NCI-H82 treated with DMSO at 0.1 percent for 48 hours (cell line): ENCODE results near the gene LRRC27.
"Not testable (repeated sequence)": the region's sequence is repeated elsewhere in the genome, so short reads cannot be mapped to it uniquely, and the experiment has no call there.

ENCODE experiments used
- DNase-seq: peaks from one replicate; lab custom pipeline; 2025; ENCODE audit not compliant: unreplicated experiment; lab: John Stamatoyannopoulos, UW

Gene LRRC27

DNA sequence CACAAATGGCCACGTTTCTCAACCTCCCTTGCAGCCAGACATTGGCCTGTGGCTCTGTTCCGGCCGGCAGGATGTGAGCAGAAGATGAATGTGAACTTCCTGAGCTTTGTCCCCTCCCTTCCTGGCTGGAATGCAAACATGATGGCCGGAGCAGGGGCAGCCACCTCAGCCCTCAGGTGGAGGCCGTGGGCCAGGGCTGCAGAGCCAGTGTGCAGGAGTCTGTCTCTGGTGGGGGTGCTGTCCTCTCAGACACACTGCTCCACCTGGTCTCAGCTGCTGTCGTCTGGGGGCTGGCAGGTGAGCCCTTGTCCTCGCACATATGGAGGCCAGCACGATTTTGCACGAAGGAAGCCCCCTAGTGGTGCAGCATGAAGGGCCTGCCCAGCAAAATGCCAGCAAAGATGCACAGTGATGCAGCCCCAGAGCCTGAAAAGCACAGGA, 39.7 kb downstream of the LRRC27 start:
- no peak for DNase-seq

DNA sequence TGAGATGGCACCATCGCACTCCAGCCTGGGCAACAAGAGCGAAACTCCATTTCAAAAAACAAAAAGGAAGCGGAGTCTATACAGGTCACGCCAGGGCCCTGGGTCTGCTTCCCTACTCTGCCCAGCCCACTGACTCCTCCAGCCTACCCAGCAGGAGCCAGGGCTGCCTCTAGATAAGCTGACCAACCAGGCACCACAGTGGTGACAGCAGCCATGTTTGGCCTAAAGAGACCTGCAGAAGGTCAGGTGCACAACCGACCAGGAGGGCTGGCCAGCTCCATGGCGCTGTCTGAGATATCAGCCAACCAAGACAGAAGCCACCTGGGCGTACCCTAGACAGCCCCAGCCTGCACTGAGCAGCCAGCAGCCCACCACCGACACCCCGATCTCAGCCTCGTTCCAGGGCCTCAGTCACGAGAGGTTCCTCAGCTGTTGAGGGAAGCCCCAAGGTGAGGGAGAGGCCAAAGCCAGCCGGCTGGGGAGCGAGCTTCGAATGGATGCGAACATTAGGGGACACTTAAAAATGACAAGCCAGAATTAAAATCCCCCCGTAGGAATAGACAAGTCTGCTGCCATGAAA, 40.6 kb downstream of the LRRC27 start:
- DNase-seq = no peak

DNA sequence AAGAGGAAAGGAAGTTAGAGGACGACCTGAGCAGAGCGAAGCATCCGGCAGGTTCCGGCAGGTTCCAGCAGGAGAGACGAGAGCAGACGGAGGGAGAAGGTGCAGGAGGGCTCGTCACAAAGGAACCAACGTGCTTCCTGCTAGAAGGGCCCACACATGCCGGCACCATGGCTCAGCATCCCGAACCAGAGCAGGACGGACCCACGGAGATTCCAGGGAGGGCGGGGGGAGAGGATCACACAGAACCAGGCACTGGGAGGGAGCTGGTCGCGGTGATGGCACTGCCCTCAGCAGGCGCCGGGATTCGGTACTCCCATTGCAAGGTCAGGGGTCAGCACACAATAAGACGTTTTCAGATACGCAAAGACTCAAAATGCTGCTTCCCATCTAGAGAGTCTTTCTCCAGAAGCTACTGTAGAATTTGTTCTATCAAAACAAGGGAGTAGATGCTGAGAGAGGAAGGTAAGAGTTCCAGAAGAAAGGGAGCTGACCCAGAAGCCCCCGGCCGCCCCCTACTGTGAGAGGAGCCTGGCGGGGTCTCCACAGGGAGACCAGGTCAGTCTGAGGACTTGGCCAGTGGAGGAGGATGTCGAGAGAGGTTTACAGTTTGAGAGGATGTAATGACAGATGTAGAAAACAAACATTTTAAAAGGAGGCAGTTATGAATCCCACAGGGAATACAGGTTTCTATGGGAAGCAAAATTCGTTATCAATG, 41.4 kb downstream of the LRRC27 start:
- DNase-seq = no peak

DNA sequence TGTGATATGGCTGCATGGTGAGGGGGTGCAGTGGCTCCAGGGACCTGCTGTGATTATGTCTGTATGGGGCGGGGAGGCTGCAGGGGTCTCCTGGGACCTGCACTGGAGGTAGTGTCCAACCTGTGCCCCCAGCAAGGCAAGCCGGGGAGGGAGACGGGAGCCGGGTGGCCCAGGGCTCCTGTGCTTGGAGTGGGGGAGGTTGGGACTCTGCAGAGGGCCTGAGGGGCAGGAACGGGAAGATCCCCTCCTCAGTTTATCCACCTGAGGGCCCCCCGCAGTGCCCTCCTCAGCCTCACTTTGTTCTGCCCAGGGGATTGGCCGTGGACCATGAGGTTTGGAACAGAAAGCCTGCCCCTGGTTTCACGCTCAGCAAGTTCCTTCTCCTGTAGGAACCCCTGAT, 42.2 kb downstream of the LRRC27 start:
- DNase-seq = no peak

DNA sequence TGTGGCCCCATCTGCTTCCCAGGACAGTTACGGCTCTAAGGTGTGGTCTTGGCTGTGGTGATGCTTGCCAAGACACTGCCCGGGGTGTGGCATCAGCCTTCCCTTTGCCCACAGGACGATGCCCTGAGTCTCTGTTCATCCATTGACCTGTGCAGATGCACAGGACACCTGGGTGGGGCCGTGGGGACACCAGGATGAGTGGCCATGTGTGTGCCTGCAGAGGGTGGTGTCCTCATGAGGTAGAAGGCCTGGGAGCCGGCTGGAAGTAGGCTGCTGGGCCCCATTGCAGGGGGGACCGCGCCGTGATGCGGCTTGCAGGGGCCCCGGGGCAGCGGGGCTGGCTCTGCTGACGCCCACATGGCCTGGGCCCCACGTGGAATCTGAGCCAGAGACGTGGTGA, 42.6 kb downstream of the LRRC27 start:
- DNase-seq = no peak

DNA sequence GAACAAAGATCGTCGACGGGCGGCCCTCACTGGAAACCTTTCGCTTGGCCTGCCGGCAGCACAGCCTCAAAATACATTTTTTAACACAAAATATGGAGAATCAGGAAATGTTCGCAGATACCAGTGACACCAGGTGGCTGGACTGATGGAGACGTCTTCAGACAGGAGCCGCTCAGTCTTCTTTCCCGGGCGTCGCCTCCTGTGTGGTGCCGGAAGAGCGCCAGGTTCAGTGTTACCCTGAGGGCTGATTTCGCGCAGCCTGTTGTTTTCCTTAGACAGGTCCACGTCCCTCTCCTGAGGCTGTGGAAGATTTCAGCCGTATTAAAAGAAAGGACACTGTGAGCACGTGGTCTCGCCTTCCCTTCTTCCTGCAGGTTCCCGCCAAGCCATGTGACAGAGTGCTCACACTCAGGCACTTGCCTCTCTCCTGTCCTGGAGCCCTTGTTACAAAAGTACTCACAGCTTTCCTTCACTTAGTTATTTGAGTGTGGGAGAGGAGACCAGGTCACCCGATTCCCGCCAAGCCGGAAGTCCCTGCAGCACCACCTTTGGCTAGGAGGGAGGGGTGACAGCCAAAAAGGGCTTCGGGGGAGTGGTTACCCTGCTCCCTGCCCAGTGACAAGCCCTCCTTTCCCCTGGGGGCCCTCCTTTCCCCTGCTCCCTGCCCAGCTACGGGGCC, 43.3 kb downstream of the LRRC27 start:
- no peak for DNase-seq

DNA sequence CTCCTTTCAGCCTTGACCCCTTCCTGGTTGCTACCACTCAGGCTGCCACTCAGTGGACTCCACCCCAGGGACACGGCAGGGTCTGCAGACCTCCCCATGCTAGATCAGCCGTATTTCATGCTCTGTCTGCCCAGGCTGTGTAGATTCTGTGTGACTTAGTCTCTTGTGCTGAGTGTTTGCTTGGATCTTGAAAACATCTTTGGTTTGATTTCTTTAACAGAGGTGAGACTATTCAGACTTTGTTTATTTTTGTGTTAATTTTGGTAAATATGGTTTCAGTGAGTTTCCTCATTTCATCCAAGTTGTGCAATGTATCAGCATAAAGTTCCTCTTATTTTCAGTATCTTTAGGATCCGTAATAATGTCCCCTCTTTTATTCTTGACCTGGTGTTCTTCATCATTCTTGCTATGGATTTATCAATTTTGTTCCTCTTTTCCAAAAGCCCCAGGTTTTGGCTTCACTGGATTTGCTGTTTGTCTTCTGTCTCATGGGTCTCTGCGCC, 43.9 kb downstream of the LRRC27 start:
- no peak for DNase-seq

DNA sequence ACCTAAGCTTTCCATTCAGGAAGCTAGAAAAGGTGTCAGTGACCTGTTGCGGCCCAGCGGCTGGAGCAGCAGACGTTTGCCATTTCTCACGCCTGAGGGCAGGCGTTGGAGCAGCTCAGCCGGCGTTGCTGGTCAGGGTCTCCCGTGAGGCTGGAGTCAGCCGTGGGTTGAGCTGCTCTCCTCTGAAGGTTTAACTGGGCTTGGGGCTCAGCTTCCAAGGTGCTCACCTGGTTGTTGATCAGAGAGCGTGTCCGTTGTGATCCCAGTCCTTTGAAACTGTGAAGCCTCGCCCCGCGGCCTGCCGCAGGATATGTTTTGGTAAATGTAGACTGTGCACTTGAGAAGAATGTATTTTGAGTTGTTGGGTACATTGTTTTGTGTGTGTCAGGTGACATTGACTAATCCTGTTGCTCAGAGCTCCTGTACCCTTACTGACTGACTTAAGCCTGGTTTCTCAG, 44.4 kb downstream of the LRRC27 start:
- no peak for DNase-seq

DNA sequence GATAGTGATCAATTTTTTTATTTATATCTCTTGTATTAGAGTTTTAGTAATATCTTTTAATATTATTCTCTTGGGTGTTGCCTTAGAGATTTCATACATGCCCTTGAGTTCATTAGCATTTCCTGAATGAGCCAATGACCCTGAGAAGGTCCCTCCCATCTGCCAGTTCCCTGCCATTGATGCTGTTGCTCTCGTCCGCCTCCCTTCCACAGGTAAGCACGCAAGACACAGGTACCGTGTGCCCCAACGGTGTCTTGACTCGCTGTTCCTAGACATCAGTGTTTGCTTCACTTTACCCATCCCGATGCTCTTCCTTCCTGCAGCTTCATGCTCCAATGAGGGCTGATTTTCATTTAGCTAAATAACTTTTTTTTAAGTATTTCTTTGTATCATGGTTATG, 45.3 kb downstream of the LRRC27 start:
- DNase-seq = no peak

DNA sequence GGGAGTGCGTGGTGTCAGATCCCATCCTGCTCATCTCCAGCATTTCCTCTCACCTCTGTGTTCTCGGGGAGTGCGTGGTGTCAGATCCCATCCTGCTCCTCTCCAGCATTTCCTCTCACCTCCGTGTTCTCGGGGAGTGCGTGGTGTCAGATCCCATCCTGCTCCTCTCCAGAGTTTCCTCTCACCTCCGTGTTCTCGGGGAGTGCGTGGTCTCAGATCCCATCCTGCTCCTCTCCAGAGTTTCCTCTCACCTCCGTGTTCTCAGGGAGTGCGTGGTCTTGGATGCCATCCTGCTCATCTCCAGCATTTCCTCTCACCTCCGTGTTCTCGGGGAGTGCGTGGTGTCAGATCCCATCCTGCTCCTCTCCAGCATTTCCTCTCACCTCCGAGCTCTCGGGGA, 47.0 kb downstream of the LRRC27 start:
- DNase-seq = not testable (repeated sequence)

DNA sequence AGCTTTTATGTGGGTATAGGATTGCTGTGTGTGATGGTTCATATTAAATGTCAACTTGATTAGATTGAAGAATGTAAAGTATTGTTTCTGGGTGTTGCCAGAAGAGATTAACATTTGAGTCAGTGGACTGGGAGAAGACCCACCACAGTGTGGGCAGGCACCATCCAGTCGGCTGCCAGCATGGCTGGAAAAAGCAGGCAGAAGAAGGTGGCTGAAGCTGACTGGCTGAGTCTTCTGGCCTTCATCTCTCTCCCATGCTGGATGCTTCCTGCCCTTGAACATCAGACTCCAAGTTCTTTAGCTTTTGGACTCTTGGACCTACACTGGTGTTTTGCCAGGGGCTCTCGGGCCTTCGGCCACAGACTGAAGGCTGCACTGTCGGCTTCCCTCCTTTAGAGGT, 49.0 kb downstream of the LRRC27 start:
- DNase-seq = not testable (repeated sequence)

DNA sequence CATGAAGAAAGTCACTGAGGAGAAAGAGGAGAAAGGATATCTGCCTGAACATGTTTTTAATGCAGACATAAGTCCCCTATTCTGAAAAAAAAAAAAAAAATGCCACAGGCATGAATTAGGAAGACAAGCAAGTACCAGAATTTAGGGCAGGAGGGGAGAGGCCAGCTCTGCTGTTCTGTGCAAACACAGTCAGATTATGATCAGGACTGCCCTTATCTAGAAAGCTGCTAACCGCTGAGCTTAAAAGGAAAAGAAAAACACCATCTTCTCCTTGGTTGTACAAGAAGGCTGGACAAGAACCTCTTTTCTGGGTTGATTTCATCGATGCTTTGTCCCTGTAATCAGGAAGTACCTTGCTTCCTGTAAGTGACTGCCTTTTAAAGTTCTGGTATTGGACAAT, 49.7 kb downstream of the LRRC27 start:
- DNase-seq = no peak

DNA sequence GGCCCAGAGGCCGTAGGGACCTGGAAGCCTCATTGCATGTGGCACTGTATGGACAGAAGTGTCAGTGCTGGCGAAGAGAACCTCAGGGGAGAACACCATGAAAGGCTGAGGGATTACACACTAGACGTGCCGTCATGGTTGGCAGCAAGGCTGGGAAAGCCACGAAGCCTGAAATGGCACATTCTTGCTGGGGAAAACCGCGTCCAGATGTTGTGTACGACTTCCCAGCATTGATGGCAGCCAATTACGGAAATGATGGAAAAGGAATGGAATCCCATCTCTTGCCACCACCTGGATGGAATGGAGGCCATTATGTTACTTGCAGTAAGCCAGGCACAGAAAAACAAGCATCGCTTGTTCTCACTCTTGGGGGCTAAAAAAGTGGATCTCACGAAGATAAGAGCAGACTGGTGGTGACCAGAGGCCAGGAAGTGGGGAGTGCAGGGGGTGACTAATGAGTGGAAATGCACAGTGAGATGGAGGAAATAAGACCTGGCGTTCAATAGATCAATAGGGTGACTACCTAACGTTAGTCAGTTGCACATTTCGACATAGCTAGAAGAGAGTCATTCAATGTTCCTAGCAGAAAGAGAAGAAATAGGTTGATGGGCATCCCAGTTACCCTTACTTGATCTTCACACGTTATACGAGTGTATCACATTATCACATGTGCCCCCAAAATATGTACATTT, 50.4 kb downstream of the LRRC27 start:
- DNase-seq = no peak

DNA sequence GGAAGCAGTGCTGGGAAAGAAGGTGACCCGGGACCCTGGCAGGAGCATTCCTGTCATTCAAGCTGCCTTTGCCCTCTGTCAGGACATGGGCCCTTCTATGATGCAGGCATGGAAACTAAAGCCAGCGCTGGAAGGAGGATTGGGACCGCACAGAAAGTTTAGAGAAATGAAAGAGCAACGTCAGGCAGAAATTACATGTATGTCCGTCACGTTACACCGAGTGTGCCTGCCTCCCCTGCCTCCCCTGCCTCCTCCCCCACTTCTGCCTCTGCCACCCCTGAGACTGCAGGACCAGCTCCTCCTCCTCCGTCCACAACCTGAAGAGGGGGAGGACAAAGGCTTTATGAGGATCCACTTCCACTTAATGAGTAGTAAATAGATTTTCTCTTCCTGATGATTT, 51.1 kb downstream of the LRRC27 start:
- DNase-seq = no peak

DNA sequence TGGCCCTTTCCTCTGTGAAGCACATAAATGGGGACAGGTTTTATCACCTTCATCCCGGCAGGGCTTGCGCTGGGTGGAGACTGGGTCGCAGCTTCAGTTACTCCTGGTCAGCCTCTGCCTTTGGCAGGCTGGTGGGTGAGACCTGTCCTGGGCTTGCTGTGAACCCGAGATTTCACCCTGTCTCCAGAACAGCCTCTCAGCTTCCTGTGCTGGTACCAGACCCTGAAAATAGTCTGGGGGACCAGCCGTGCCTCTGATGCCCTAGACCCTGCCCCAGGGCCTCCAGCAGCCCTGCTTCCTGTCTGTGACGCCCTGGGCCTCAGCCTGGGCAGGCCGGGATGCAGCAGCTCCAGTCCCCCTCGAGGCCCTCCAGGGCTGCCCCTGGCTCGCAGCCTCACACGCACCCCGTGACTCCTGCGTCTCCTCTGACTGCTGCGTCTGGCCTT, 51.8 kb downstream of the LRRC27 start:
- DNase-seq = no peak

DNA sequence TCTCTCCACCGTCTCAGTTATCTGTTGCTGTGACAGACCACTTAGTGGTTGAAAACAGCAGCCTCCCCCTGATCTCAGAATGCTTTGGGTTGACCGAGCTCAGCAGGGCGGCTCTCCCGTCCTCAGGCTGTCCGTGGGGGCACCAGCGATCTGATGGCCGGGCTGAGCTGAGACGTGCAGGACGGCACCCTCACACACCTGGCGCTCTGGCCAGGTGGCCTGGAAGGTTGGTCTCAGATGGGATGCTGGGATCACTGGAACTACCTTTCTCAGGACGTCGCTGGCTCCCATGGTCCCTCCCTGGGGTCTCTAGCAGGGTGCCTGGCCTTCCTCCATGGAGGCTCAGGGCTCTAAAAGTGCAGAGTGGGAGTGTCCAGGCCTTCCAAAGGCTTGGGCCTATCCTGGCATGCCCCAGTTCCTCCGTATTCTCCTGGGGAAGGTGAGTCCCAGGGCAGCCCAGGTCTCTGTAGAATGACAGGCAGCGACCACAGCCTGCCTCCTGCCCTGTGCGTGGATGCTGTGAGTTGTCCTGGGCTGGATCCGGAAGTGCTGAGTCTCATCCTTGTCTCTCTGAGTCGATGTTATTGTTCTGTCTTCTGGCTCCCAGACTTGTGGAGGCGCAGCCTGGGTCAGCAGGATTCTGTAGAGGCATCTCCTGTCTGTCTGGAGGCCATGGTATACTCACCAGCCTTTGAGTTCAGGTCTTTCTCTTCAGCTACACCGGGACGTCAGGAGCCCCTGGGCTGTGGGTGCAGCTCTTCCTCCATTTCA, 52.8 kb downstream of the LRRC27 start:
- DNase-seq = no peak

DNA sequence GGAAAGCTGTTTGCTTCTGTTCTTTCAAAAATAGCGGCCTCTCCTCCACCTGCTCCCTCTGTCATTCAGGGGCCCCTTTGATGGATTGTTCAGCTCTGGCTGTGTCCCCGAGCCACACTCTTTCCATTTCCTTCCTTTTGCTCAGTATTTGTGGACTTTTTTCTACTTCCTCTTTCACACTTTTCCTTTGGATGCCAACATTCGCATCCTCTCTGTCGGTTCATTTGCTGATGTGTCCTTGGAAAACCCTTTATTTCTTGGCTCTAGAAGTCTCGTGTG, 53.3 kb downstream of the LRRC27 start:
- no peak for DNase-seq

DNA sequence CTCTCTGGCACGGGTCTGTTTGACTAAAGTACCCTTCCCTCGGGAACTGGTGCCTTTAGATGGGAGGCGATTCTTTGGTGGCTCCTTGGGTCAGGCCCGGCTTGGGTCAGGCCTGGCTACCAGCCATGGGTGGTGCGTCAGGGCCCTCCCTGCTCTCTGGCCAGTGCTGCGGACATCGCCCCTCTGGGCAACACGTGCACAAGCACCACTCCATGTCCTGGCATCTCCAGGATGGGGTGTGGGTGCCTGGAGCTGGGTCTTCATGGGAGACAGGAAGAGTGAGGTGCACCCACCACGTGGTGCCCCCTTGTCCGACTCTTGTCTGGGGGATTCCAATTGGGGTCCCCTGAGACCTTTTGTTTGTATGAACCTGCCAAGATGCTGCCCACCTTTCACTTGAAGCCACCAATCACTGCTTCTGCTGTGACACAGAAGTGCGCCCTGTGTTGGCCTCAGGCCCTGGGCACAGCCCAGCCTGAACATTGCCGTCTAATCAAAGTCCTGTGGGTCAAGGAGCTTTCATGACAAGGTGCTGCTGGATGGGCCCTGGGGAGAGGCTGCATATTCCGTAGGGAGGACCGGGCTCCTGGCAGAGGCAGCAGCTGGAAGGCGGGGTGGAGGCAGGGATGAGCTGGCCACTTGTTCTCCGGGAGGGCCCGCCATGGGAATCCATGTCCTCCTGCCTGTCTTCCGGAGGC, 53.9 kb downstream of the LRRC27 start:
- no peak for DNase-seq

DNA sequence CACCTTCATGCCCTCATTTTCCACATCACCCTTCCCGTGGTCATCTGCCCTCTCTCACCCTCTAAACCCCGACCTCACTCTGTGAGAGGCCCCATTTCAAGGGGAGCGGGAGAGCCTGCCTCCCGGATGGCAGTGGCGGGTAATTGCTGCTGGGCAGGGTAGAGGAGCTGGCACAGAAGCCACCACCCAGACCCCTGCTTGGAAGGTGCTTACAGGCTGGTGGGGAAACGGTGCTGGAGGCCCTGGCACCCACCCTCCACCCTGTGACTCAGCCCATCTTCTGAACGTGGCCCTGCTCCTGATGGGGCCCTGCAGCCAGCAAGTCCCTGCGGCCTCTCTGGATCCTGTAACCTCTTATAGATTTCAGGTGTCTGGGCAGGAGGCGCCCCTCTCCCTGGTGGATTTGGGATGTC, 54.4 kb downstream of the LRRC27 start:
- DNase-seq = no peak

DNA sequence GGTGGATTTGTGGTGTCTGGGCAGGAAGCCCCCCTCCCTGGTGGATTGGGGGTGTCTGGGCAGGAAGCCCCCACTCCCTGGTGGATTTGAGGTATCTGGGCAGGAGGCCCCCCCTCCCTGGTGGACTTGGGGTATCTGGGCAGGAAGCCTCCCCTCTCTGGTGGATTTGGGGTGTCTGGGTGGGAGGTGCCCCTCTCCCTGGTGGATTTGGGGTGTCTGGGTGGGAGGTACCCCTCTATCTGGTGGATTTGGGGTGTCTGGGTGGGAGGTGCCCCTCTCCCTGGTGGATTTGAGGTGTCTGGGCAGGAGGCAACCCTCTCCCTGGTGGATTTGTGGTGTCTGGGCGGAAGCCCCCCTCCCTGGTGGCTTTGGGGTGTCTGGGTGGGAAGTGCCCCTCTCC, 54.9 kb downstream of the LRRC27 start:
- not testable (repeated sequence) for DNase-seq
